Stimulated activated CD8-positive, alpha-beta memory T cell treated with anti-CD3 and anti-CD28 coated beads, Interleukin-15, amount 100 ng/mL, for 48 hours (primary cell): Measurements from ENCODE around the gene FUT6.
"Not testable (repeated sequence)": the region's sequence is repeated elsewhere in the genome, so short reads cannot be mapped to it uniquely, and the experiment has no call there.

Experiments used
- DNase-seq, 2 donors: peaks; one replicate each; pipeline ENCODE4 v3.0.0-alpha.2; 2020; ENCODE audit warnings: low read depth in 2 of 2

FUT6 gene

GRCh38 chr19:5786593-5787408 is 52.7 kb downstream of the FUT6 start:
- DNase-seq, result no peak

- DNase-seq, result no peak
Measured at GRCh38 chr19:5785423-5785822, 54.1 kb downstream of the FUT6 start.

GRCh38 chr19:5784581-5785147 is 54.8 kb downstream of the FUT6 start, which contains the start of gene PRR22:
Gene PRR22, minus strand, starts transcription at chr19:5784746. Its CDS starts 86 bp downstream, at chr19:5784660.
- no peak for DNase-seq

- DNase-seq, result no peak
Measured at GRCh38 chr19:5782945-5783919, 56.3 kb downstream of the FUT6 start.

- no peak for DNase-seq
Measured at GRCh38 chr19:5782322-5782721, 57.2 kb downstream of the FUT6 start.

GRCh38 chr19:5780916-5781315 is 58.6 kb downstream of the FUT6 start:
- DNase-seq, result not testable (repeated sequence)
